ENCODE measurements around the gene DENND10. TPM values are rescaled to one million over a fixed set of nuclear protein-coding genes. Genes with fewer than 3 reads are reported as not detected.

DENND10 gene
- total RNA-seq, 1 donor from 2014 or later: 112 TPM

DNA sequence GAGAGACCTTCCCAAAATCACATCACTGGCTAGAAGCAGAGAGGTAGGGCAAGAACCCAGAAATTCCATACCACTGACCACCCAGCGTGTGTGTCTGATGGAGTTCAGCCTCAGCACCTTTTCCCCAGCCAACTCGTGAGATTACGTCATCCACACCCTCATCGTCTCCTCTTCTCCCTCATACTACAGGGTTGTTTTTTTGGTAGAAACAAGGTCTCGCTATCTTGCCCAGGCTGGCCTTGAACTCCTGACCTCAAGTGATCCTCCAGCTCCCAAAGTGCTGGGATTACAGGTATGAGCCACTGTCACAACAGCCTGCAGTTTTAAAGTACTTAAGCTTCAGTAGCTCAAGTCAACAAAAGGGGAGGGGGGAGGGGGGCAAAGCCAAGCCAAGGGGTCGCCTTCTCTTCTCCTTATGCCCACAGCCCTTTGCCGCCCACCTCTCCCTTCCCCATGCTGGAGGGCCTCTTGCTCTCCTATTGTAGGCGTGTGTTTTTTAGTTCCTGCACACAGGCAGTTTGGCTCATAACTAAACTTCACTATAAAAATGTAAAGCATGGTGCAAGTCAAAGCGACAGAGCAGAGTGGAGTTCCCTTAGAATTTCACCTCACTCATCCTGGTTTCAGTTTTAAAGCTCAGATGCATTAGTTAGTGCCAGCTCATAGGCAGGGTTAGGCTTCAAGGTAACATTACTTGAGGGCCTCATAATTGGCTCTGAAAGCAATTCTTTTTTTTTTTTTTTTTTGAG lies 79.9 kb downstream of the DENND10 start:
- no peak overlapping the region for H3K27ac ChIP-seq
- H3K9me3 ChIP-seq (ENCODE audit: low read depth): no peaks in the 10 kb centered on the region
- H3K27me3 ChIP-seq: no peaks in the 10 kb centered on the region
- Mint-ChIP-seq H3K27ac (no peak overlapping the region), H3K4me1 (peaks cover 7% of the 10 kb centered on the region), H3K4me3 (no peak overlapping the region), H3K9me3 (peaks cover 13% of the 10 kb centered on the region), H3K36me3 (peaks cover 2% of the 10 kb centered on the region), H3K27me3 (ENCODE audit: insufficient read depth, low read depth) (peaks cover 9% of the 10 kb centered on the region)
- no peak overlapping the region for H3K4me2 ChIP-seq
- no peaks in the 10 kb centered on the region for H3K36me3 ChIP-seq
- H3F3A ChIP-seq (ENCODE audit: low read depth): peaks cover 4% of the 10 kb centered on the region
- no peaks in the 10 kb centered on the region for H3K79me2 ChIP-seq (ENCODE audit: low read depth)
- no peak for DNase-seq (ENCODE audit: low spot score)
- H3K4me3 ChIP-seq: no peak overlapping the region
- peaks cover 3% of the 10 kb centered on the region for H3K4me1 ChIP-seq
- TF ChIP-seq, protein P1, sequence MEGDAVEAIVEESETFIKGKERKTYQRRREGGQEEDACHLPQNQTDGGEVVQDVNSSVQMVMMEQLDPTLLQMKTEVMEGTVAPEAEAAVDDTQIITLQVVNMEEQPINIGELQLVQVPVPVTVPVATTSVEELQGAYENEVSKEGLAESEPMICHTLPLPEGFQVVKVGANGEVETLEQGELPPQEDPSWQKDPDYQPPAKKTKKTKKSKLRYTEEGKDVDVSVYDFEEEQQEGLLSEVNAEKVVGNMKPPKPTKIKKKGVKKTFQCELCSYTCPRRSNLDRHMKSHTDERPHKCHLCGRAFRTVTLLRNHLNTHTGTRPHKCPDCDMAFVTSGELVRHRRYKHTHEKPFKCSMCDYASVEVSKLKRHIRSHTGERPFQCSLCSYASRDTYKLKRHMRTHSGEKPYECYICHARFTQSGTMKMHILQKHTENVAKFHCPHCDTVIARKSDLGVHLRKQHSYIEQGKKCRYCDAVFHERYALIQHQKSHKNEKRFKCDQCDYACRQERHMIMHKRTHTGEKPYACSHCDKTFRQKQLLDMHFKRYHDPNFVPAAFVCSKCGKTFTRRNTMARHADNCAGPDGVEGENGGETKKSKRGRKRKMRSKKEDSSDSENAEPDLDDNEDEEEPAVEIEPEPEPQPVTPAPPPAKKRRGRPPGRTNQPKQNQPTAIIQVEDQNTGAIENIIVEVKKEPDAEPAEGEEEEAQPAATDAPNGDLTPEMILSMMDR (IDR thresholded peaks at IDR 0.05): no peak
- TF ChIP-seq EZH2phosphoT487 (IDR thresholded peaks at IDR 0.05) (no peak), EZH2 (IDR thresholded peaks at IDR 0.05) (no peak)
- no peaks in the 10 kb centered on the region for H4K20me1 ChIP-seq (ENCODE audit: low read depth)
- H2AFZ ChIP-seq (replicated peaks): no peak overlapping the region
- no peak overlapping the region for H3K9ac ChIP-seq

Small RNA genes within 50 kb of the gene (small RNA-seq; reads per million reads assigned to genes)
- not detected for gene AL355598.1
- not detected for gene RF00413
- not detected for gene SNORA19

Other genes with a start within 250 kb of the DENND10 start
- 10.2 and 12.4 TPM in 2 replicates for gene NANOS1, start 74.4 kb upstream of the DENND10 start, total RNA-seq (ENCODE audit: low replicate concordance)
- gene EIF3A, start 23.3 kb upstream of the DENND10 start, total RNA-seq (ENCODE audit: low replicate concordance): 133 and 134 TPM in 2 replicates
- gene SFXN4, start 61.6 kb downstream of the DENND10 start, total RNA-seq (ENCODE audit: low replicate concordance): 13.2 and 16.7 TPM in 2 replicates
- gene PRDX3, start 74.7 kb downstream of the DENND10 start, total RNA-seq (ENCODE audit: low replicate concordance): 338 and 405 TPM in 2 replicates
- 4.3 and 6.2 TPM in 2 replicates for gene GRK5, start 103.5 kb downstream of the DENND10 start, total RNA-seq (ENCODE audit: low replicate concordance)